Measurements from ENCODE around the gene KRTAP1-4. TPM values are rescaled to one million over a fixed set of nuclear protein-coding genes. Genes with fewer than 3 reads are reported as not detected.

Gene KRTAP1-4
- total and polyA plus RNA-seq, 2 donors (not counting 3 experiments of a cell fraction or from before 2014, with no cell fraction given), result not detected

GRCh38 chr17:41010441-41010840 is 19.6 kb downstream of the KRTAP1-4 start:
- ChIA-PET CTCF (no interaction called here), POLR2A (no interaction called here)
- TF ChIP-seq JUN (IDR thresholded peaks at IDR 0.05; ENCODE audit: borderline replicate concordance, insufficient read depth, insufficient read length, low read depth), result no peak
- TF ChIP-seq POLR2A (IDR thresholded peaks at IDR 0.05; ENCODE audit: low read depth, low read length), result no peak
- no peak for TF ChIP-seq FOS (IDR thresholded peaks at IDR 0.05; ENCODE audit: borderline replicate concordance, insufficient read depth, low read length)
- TF ChIP-seq EZH2 (IDR thresholded peaks at IDR 0.05; ENCODE audit: borderline replicate concordance, low read depth, low read length, severe bottlenecking), result no peak
- no peak for TF ChIP-seq POLR2AphosphoS5 (IDR thresholded peaks at IDR 0.05; ENCODE audit: insufficient read depth, low read depth, low read length)
- TF ChIP-seq MAX (IDR thresholded peaks at IDR 0.05; ENCODE audit: insufficient read depth, insufficient read length), result no peak
- no peak for TF ChIP-seq CTCF (IDR thresholded peaks at IDR 0.05; ENCODE audit: extremely low read depth in 1 of 2, insufficient read depth in 1 of 2, low read depth in 1 of 2, low read length in 2 of 2)
- no peak for TF ChIP-seq MYC (IDR thresholded peaks at IDR 0.05; ENCODE audit: low read depth, low read length)
- TF ChIP-seq GATA2 (IDR thresholded peaks at IDR 0.05; ENCODE audit: insufficient read depth, insufficient read length, low read depth, low read length), result no peak
- no peak overlapping the region for H3K9ac ChIP-seq (replicated peaks; ENCODE audit: extremely low read depth, insufficient read depth, low read length)
- no peak overlapping the region for H3K4me2 ChIP-seq (ENCODE audit: insufficient read depth, low read length)
- H2AFZ ChIP-seq (ENCODE audit: low read depth, low read length), result no peak overlapping the region
- no peak overlapping the region for H3K27ac ChIP-seq (ENCODE audit: insufficient read depth, low read depth, low read length)
- intact Hi-C loops (cut with micrococcal nuclease), result no loop called here
- H4K20me1 ChIP-seq (replicated peaks; ENCODE audit: control insufficient read depth, extremely low read depth, insufficient read depth, low read length), result no peaks in the 10 kb centered on the region
- BruUV-seq (replicated peaks), result no TSS peak
- no peaks in the 10 kb centered on the region for H3K4me1 ChIP-seq (ENCODE audit: control insufficient read depth, extremely low read depth, insufficient read depth, low read length)
- H3K79me2 ChIP-seq (ENCODE audit: control insufficient read depth, insufficient read depth, low read length), result no peaks in the 10 kb centered on the region
- peaks cover 0 to 1% of the 10 kb centered on the region in 2 experiments for H3K27me3 ChIP-seq (ENCODE audit: control insufficient read depth in 2 of 2, insufficient read depth in 2 of 2, low read length in 2 of 2)
- no peaks in the 10 kb centered on the region for H3K9me1 ChIP-seq (replicated peaks; ENCODE audit: control insufficient read depth, extremely low read depth, insufficient read depth, low read length)
- DNase-seq (ENCODE audit: low read depth, low spot score) (no peak), FAIRE-seq (no peak)
- H3K9me3 ChIP-seq (replicated peaks; ENCODE audit: control insufficient read depth, insufficient read depth, low read length), result no peaks in the 10 kb centered on the region
- H3K4me3 ChIP-seq (replicated peaks in 1 of 3; ENCODE audit: insufficient read depth in 1 of 3, low read depth in 1 of 3, low read length in 3 of 3), result no peak overlapping the region
- dilution Hi-C loops (cut with MboI; ENCODE audit: extremely low pct_ligation_motif_present, low sequenced_read_pairs), result no loop called here
- H3K36me3 ChIP-seq (ENCODE audit: control insufficient read depth in 2 of 2, extremely low read depth in 1 of 2, insufficient read depth in 2 of 2, low read length in 2 of 2), result no peaks in the 10 kb centered on the region

Data from endothelial cell of umbilical vein (primary cell).